GM12878 (cell line): ENCODE results near the gene CCNDBP1. TPM values are rescaled to one million over a fixed set of nuclear protein-coding genes. Genes with fewer than 3 reads are reported as not detected.
A peak's percentile ranks its signal among the peaks of the same experiment; 100 is the strongest.

Experiments used
- BCL3 ChIP-seq: IDR thresholded peaks from 2 replicates; pipeline ENCODE4 v1.6.1; 2011; ENCODE audit warnings: borderline replicate concordance, low read depth, mild to moderate bottlenecking, moderate library complexity, low read length; ENCODE audit not compliant: insufficient read depth, poor library complexity, severe bottlenecking
- GABPA ChIP-seq: IDR thresholded peaks from 2 replicates; pipeline ENCODE4 v1.6.1; 2014; ENCODE audit warnings: antibody characterized with exemption, low read depth, mild to moderate bottlenecking, inconsistent platforms
- HDAC6 ChIP-seq: fragments of 200-600 bp; sonication (generic); IDR thresholded peaks from one replicate; pipeline ENCODE4 v1.8.0; 2017; ENCODE audit warnings: antibody characterized with exemption; ENCODE audit not compliant: unreplicated experiment
- IKZF2 ChIP-seq, 2 experiments: fragments of 450-650 bp; IDR thresholded peaks; 2 replicates each; pipeline ENCODE4 v1.6.1; 2017; ENCODE audit warnings: mild to moderate bottlenecking in 2 of 2, moderate library complexity in 2 of 2
- MAX ChIP-seq: IDR thresholded peaks from 2 replicates; pipeline ENCODE4 v1.6.1; 2012; ENCODE audit warnings: low read depth, low read length, improper control_type of control experiment
- POLR2AphosphoS2 ChIP-seq: IDR thresholded peaks from 2 replicates; pipeline ENCODE4 v1.6.1; 2011; ENCODE audit warnings: low read depth, mild to moderate bottlenecking, low read length, improper control_type of control experiment, moderate library complexity
- RB1 ChIP-seq: fragments of 450-650 bp; formaldehyde crosslinking; IDR thresholded peaks from 2 replicates; pipeline ENCODE4 v1.6.1; 2017; ENCODE audit warnings: mild to moderate bottlenecking, borderline replicate concordance
- SMAD5 ChIP-seq: IDR thresholded peaks from 2 replicates; pipeline ENCODE4 v1.6.1; 2016; ENCODE audit warnings: antibody characterized with exemption, low read depth
- TARDBP ChIP-seq: IDR thresholded peaks from 2 replicates; pipeline ENCODE4 v1.6.1; 2016; ENCODE audit warnings: borderline replicate concordance
- TCF3 ChIP-seq: IDR thresholded peaks from 2 replicates; pipeline ENCODE4 v1.6.1; 2012; ENCODE audit warnings: low read depth, mild to moderate bottlenecking, low read length, borderline replicate concordance; ENCODE audit not compliant: insufficient read depth
- USF1 ChIP-seq: IDR thresholded peaks from 2 replicates; pipeline ENCODE4 v1.6.1; 2011; ENCODE audit warnings: borderline replicate concordance, low read depth, mild to moderate bottlenecking, moderate library complexity, mixed read lengths, low read length; ENCODE audit not compliant: insufficient read depth; ENCODE audit errors: extremely low read length
- ZBTB40 ChIP-seq: fragments of 450-650 bp; IDR thresholded peaks from 2 replicates; pipeline ENCODE4 v1.6.1; 2016; ENCODE audit warnings: mild to moderate bottlenecking, moderate library complexity, borderline replicate concordance
- ZNF687 ChIP-seq: fragments of 450-650 bp; IDR thresholded peaks from 2 replicates; pipeline ENCODE4 v1.6.1; 2017; ENCODE audit warnings: mild to moderate bottlenecking, moderate library complexity
- polyA plus RNA-seq, 11 experiments: library from polyadenylated mRNA; depleted of rRNA in 4 of 11; unstranded in 6 of 11; stranded (reverse) in 5 of 11; fragments of >200 nt; fragmentation: Nextera tagmentation in 4 of 11; fragmentation: Illumina TruSeq in 1 of 11; extraction: Ambion mirVana in 4 of 11; extraction: Trizol in 1 of 11; gene quantifications; 1 replicate in 1 of 11; 2 replicates in 10 of 11; pipeline versions ENCODE4 v1.2.1 to v1.2.3, GENCODE V29; 2011 to 2016; ENCODE audit warnings: inconsistent platforms in 2 of 11, missing spikeins in 2 of 11, low read depth in 1 of 11
- total RNA-seq, 4 experiments: library from RNA; depleted of rRNA in 3 of 4; stranded (reverse); fragments of >200 nt in 3 of 4; fragmentation: Illumina TruSeq in 1 of 4; extraction: Trizol in 1 of 4; gene quantifications; 2 replicates each; pipeline versions ENCODE4 v1.2.1 to v1.2.3, GENCODE V29; 2013 to 2021
- TF ChIP-seq, protein P1 (sequence below), 3 experiments: IDR thresholded peaks in 2 of 3; conservative IDR thresholded peaks in 1 of 3; 2 replicates each; pipeline ENCODE4 v1.5.1; 2011; ENCODE audit warnings: low read depth in 3 of 3, low read length in 3 of 3, mild to moderate bottlenecking in 3 of 3, control low read depth in 2 of 3, moderate library complexity in 2 of 3, inconsistent platforms in 1 of 3, mixed read lengths in 1 of 3; ENCODE audit not compliant: control insufficient read depth in 2 of 3, insufficient read depth in 1 of 3; ENCODE audit errors: extremely low read depth in 1 of 3

CCNDBP1 gene
- total and polyA plus RNA-seq, 10 of the 15 experiments (the other 5 are each of a cell fraction or from before 2014, with no cell fraction given) = 30.1 to 86.7 (median 42.2) TPM

DNA sequence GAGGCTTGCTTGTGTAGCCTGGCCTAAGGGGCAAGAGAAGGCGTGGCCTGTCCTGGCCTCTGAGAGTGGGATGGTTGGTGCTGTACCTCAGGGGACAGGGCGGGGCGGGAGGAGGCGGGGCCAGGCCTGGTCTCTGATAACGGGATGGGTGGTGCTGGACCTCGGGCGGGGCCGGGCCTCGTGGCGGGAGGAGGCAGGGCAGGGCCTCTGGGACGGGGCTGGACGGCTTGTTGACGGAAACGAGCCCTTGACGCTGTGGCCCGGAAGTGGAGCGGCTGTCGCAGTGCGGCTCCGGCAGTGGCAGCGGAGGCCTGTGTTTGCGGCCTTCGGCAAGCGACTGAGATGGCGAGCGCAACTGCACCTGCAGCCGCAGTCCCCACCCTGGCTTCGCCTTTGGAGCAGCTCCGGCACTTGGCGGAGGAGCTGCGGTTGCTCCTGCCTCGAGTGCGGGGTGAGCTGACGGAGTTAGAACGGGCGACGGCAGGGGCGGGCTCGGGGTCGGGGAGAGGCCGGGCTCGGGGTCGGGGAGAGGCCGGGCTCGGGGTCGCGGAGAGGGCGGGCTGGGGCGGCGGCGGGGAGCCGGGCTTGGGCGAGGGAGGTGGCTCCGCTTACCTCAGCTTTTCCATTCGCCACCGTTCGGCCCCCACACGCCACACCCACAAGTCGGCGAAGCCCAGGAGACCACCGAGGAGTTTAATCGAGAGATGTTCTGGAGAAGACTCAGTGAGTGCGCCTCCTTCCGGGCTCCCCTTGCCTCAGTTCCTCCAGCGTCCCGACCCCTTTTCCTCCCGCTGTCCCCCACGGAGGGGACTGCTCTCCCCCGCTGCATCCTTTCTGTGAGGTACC, at the start of gene CCNDBP1 (continued):
- peak; percentile 95 for TF ChIP-seq BCL3
- peak; percentile 54; the same call in 1 of the 2 replicates for TF ChIP-seq ZBTB40
- peak; percentile 97 for TF ChIP-seq POLR2AphosphoS2
- no peak; a peak in 1 of 4 replicates for TF ChIP-seq IKZF2 (IDR thresholded peaks at IDR 0.05)
- peak; percentile 76; the same call in 1 of the 2 replicates for TF ChIP-seq TCF3
- TF ChIP-seq SMAD5 = peak; percentile 84; the same call in 1 of the 2 replicates
- TF ChIP-seq USF1 = peak; percentile 16
- TF ChIP-seq MAX = peak; percentile 91
- TF ChIP-seq ZNF687 = peak; percentile 88
- peak; percentile 69 for TF ChIP-seq GABPA
- TF ChIP-seq TARDBP = no peak; the same call in 1 of the 2 replicates
- TF ChIP-seq, protein P1, sequence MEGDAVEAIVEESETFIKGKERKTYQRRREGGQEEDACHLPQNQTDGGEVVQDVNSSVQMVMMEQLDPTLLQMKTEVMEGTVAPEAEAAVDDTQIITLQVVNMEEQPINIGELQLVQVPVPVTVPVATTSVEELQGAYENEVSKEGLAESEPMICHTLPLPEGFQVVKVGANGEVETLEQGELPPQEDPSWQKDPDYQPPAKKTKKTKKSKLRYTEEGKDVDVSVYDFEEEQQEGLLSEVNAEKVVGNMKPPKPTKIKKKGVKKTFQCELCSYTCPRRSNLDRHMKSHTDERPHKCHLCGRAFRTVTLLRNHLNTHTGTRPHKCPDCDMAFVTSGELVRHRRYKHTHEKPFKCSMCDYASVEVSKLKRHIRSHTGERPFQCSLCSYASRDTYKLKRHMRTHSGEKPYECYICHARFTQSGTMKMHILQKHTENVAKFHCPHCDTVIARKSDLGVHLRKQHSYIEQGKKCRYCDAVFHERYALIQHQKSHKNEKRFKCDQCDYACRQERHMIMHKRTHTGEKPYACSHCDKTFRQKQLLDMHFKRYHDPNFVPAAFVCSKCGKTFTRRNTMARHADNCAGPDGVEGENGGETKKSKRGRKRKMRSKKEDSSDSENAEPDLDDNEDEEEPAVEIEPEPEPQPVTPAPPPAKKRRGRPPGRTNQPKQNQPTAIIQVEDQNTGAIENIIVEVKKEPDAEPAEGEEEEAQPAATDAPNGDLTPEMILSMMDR (IDR thresholded peaks at IDR 0.05 in 2 of 3, conservative IDR thresholded peaks at IDR 0.05 in 1 of 3; ENCODE audit: control insufficient read depth in 2 of 3, extremely low read depth in 1 of 3, insufficient read depth in 1 of 3, low read depth in 3 of 3, low read length in 3 of 3) = peak; percentile 28 to 32 (median 28); a peak in 5 of 6 replicates
- no peak for TF ChIP-seq HDAC6
- peak; percentile 49; the same call in 1 of the 2 replicates for TF ChIP-seq RB1
